ENCODE measurements around the gene CRABP1. TPM values are rescaled to one million over a fixed set of nuclear protein-coding genes. Genes with fewer than 3 reads are reported as not detected.
A peak's percentile ranks its signal among the peaks of the same experiment; 100 is the strongest.

CRABP1 gene
- total and polyA plus RNA-seq, 7 donors: 0.05 TPM; not detected in 6

DNA sequence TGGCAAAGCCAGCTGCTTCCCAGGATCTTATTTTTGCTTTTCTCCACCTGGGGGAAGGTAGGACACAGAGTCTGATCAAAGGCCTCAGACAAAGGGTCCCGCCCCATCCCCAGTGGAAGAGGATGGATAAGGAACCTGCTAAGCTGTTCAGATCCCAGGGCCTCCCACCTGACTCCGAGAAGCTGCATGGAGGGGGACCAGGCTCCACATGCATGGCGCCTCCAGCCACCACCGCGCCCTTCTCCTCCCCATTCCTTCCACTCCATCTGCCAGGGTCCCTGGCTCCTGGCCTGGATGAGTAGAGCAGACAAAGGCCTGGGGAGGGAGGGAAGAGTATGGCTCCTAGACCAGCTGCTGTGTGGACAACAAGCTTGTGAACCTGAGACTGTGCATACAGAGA lies 20.0 kb upstream of the CRABP1 start:
- Histone ChIP-seq H3K27ac (no peak overlapping the region), H3K36me3 (ENCODE audit: insufficient read depth in 1 of 2, low read depth in 1 of 2) (no peaks in the 10 kb centered on the region), H3K4me3 (no peak overlapping the region), H3K9me3 (no peaks in the 10 kb centered on the region), H3K4me1 (no peaks in the 10 kb centered on the region), H3K27me3 (ENCODE audit: insufficient read depth in 3 of 3, low read length in 2 of 3) (no peaks in the 10 kb centered on the region)
- no peak for ATAC-seq
- DNase-seq: no peak
- WGBS, 3 donors: 80 to 91% (median 88%) methylated on average over 5 of the region's 5 CpGs
- intact Hi-C loops (cut with DNase I): no loop called here
- TF ChIP-seq, protein P1, sequence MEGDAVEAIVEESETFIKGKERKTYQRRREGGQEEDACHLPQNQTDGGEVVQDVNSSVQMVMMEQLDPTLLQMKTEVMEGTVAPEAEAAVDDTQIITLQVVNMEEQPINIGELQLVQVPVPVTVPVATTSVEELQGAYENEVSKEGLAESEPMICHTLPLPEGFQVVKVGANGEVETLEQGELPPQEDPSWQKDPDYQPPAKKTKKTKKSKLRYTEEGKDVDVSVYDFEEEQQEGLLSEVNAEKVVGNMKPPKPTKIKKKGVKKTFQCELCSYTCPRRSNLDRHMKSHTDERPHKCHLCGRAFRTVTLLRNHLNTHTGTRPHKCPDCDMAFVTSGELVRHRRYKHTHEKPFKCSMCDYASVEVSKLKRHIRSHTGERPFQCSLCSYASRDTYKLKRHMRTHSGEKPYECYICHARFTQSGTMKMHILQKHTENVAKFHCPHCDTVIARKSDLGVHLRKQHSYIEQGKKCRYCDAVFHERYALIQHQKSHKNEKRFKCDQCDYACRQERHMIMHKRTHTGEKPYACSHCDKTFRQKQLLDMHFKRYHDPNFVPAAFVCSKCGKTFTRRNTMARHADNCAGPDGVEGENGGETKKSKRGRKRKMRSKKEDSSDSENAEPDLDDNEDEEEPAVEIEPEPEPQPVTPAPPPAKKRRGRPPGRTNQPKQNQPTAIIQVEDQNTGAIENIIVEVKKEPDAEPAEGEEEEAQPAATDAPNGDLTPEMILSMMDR (IDR thresholded peaks at IDR 0.05): no peak

DNA sequence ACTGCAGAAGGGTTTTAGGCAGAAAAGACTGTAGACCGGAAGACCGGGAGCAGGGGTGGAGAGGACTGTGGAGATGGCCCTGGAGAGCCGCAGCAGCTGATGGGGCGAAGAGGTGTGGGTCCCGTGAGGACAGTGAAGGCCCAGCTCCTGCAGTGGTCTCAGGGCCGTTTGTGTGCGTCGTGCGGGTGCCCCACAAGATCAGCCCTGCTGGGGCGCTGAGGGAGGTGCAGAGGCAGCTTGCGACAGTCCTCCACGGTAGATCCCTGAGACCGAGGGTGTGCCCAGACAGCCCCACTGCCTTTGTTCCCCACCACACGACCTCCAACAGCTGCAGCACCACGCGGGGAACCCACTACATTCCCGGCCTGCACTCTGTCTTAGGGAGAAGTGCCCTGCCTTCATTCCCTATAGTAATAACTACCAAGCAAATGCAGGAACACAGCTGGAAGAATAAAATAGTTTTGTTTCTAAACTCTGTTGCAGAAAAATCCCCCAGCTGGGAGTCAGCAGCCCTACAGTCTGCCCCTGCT lies 19.0 kb upstream of the CRABP1 start:
- H3K9me3 ChIP-seq: no peaks in the 10 kb centered on the region
- no peaks in the 10 kb centered on the region for H3K27me3 ChIP-seq (ENCODE audit: insufficient read depth in 3 of 3, low read length in 2 of 3)
- H3K4me3 ChIP-seq: no peak overlapping the region
- intact Hi-C loops (cut with DNase I): no loop called here
- TF ChIP-seq, protein P1 (IDR thresholded peaks at IDR 0.05): no peak
- WGBS, 3 donors: 73 to 75% (median 75%) methylated on average over 13 to 17 of the region's 17 CpGs
- no peaks in the 10 kb centered on the region for H3K36me3 ChIP-seq (ENCODE audit: insufficient read depth in 1 of 2, low read depth in 1 of 2)
- ATAC-seq (no peak), DNase-seq (no peak)
- no peaks in the 10 kb centered on the region for H3K4me1 ChIP-seq
- no peak overlapping the region for H3K27ac ChIP-seq

DNA sequence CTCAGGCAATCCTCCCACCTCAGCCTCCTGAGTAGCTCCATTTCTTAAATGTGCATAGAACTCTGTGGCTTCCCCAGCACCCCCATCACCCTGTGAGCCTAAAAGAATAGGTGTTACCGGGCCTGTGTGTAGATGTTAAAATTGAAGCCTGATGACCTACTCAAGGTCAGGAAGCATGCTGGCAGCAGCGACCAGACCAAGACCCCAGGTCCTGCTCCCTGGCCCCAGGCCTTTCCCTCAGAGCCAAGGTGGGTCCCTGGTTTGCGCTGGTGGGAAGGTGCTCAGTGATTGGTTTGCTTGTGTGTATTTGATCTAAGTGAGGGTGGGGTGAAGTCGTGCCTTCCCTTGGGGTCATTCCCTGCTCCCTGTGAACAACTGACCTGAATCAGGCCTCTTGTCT lies 18.4 kb upstream of the CRABP1 start:
- H3K27ac ChIP-seq: peak overlapping the region; percentile 16
- H3K27me3 ChIP-seq (ENCODE audit: insufficient read depth in 3 of 3, low read length in 2 of 3): no peaks in the 10 kb centered on the region
- 75 to 83% (median 77%) methylated on average over 4 of the region's 4 CpGs for WGBS, 3 donors
- H3K4me1 ChIP-seq: no peaks in the 10 kb centered on the region
- H3K4me3 ChIP-seq: no peak overlapping the region
- no peaks in the 10 kb centered on the region for H3K9me3 ChIP-seq
- TF ChIP-seq, protein P1 (IDR thresholded peaks at IDR 0.05): no peak
- intact Hi-C loops (cut with DNase I): no loop called here
- no peaks in the 10 kb centered on the region for H3K36me3 ChIP-seq (ENCODE audit: insufficient read depth in 1 of 2, low read depth in 1 of 2)
- ATAC-seq (no peak), DNase-seq (no peak)

DNA sequence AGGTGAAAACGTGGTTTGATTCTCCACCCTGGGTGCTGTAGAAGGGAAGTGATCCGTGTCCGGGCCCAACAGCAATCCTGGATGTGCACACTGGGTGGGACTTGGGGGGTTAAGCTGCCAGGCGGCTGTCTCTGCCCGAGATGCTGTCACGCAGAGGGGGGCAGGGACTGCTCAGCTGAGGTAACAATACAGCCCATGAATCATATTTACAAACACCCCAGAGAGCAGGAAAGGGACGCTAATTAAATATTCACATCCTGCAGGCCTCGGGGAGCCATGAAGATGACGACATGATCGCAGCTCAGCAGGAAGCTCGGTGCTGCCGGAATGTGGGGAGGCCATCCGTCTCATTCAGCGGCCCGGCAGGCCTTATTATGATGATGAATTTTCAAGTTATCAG lies 17.9 kb upstream of the CRABP1 start:
- H3K36me3 ChIP-seq (ENCODE audit: insufficient read depth in 1 of 2, low read depth in 1 of 2): no peaks in the 10 kb centered on the region
- TF ChIP-seq, protein P1 (IDR thresholded peaks at IDR 0.05): no peak
- peak overlapping the region; percentile 16 for H3K27ac ChIP-seq
- no peaks in the 10 kb centered on the region for H3K9me3 ChIP-seq
- peak in 3 of 4 donors; percentile 20 to 54 (median 29) for ATAC-seq
- H3K4me1 ChIP-seq: no peaks in the 10 kb centered on the region
- peak in 1 of 2 donors; percentile 49 for DNase-seq
- WGBS, 3 donors: 54 to 58% (median 57%) methylated on average over 15 of the region's 15 CpGs
- H3K27me3 ChIP-seq (ENCODE audit: insufficient read depth in 3 of 3, low read length in 2 of 3): no peaks in the 10 kb centered on the region
- intact Hi-C loops (cut with DNase I): no loop called here
- no peak overlapping the region for H3K4me3 ChIP-seq

Data from psoas muscle (tissue), 8 donors.